KBM-7 (cell line): ENCODE measurements around the gene SNRNP27.
A peak's percentile ranks its signal among the peaks of the same experiment; 100 is the strongest.
"Not testable (repeated sequence)": the region's sequence is repeated elsewhere in the genome, so short reads cannot be mapped to it uniquely, and the experiment has no call there.

Experiments
- DNase-seq: peaks from one replicate; pipeline ENCODE4 v3.0.0-alpha.2; 2015
- in situ Hi-C: fragments of 300-500 bp; cut with MboI; formaldehyde crosslinking; loops from 2 replicates; pipeline ENCODE4 v1.14.3; 2020; ENCODE audit warnings: low sequenced_read_pairs, low pct_unique_long_range_greater_than_20kb, mixed read lengths

The SNRNP27 gene

GRCh38 chr2:69893684-69894551, at the start of gene SNRNP27:
Gene SNRNP27 (plus strand): TSS chr2:69893956. CDS start chr2:69893985, 29 bp downstream.
- in situ Hi-C loops: no loop called here

GRCh38 chr2:69843993-69844392, 49.8 kb upstream of the SNRNP27 start:
- DNase-seq: no peak
- in situ Hi-C loops: no loop called here

More at GRCh38 chr2:69893684-69894551, at the start of gene SNRNP27:
- DNase-seq: peak; percentile 85

GRCh38 chr2:69844560-69844959, 49.2 kb upstream of the SNRNP27 start:
- in situ Hi-C loops: no loop called here

GRCh38 chr2:69846182-69847067, 47.3 kb upstream of the SNRNP27 start:
- DNase-seq: no peak
- in situ Hi-C loops: no loop called here

More at GRCh38 chr2:69844560-69844959, 49.2 kb upstream of the SNRNP27 start:
- DNase-seq: no peak

GRCh38 chr2:69847068-69847828, 46.5 kb upstream of the SNRNP27 start:
- DNase-seq: no peak
- in situ Hi-C loops: no loop called here

- in situ Hi-C loops: no loop called here
- no peak for DNase-seq
Observed at GRCh38 chr2:69848186-69848790, 45.5 kb upstream of the SNRNP27 start.

- no peak for DNase-seq
- in situ Hi-C loops: no loop called here
Observed at GRCh38 chr2:69858261-69858660, 35.5 kb upstream of the SNRNP27 start.

GRCh38 chr2:69863298-69863697, 30.5 kb upstream of the SNRNP27 start:
- in situ Hi-C loops: no loop called here
- no peak for DNase-seq

- no peak for DNase-seq
- in situ Hi-C loops: no loop called here
Observed at GRCh38 chr2:69888451-69888850, 5.3 kb upstream of the SNRNP27 start.

- in situ Hi-C loops: no loop called here
Observed at GRCh38 chr2:69889302-69889701, 4.5 kb upstream of the SNRNP27 start.

GRCh38 chr2:69890881-69891280, 2.9 kb upstream of the SNRNP27 start:
- in situ Hi-C loops: no loop called here
- DNase-seq: no peak

More at GRCh38 chr2:69889302-69889701, 4.5 kb upstream of the SNRNP27 start:
- no peak for DNase-seq

GRCh38 chr2:69892838-69893424, 825 bp upstream of the SNRNP27 start:
- DNase-seq, in situ Hi-C loops: not testable (repeated sequence)

- in situ Hi-C loops, DNase-seq: not testable (repeated sequence)
Observed at GRCh38 chr2:69894737-69895136, 981 bp downstream of the SNRNP27 start.

- in situ Hi-C loops: loop anchor here (25.0 kb wide), 1 partner anchor 260 kb away; no protein-coding TSS in a partner anchor
- DNase-seq: peak; percentile 89
Observed at GRCh38 chr2:69902213-69902922, 8.6 kb downstream of the SNRNP27 start.

- in situ Hi-C loops: loop anchor here (25.0 kb wide), 1 partner anchor 255 kb away; no protein-coding TSS in a partner anchor
- no peak for DNase-seq
Observed at GRCh38 chr2:69907216-69907615, 13.5 kb downstream of the SNRNP27 start.

- DNase-seq: peak; percentile 49
- in situ Hi-C loops: loop anchor here (25.0 kb wide), 1 partner anchor 250 kb away; no protein-coding TSS in a partner anchor
Observed at GRCh38 chr2:69911985-69912563, 18.3 kb downstream of the SNRNP27 start.
